Measurements from ENCODE around the gene PNMA6A.
"Not testable (repeated sequence)": the region's sequence is repeated elsewhere in the genome, so short reads cannot be mapped to it uniquely, and the experiment has no call there.

- TF ChIP-seq CTCF (conservative IDR thresholded peaks at IDR 0.05; ENCODE audit: low read length); EZH2phosphoT487 (IDR thresholded peaks at IDR 0.05; ENCODE audit: borderline replicate concordance, low read depth, low read length): not testable (repeated sequence)
Observed at GRCh38 chrX:153117754-153118153, 45.5 kb downstream of the PNMA6A start.
